HG02943 (cell line): ENCODE results near the gene ATP6V1E1.
"Not testable (repeated sequence)": the region's sequence is repeated elsewhere in the genome, so short reads cannot be mapped to it uniquely, and the experiment has no call there.

Experiments
- ATAC-seq: cut with Tn5 transposase; IDR thresholded peaks from one replicate; pipeline ENCODE4 v1.9.1; 2021; ENCODE audit warnings: mild to moderate bottlenecking, low read depth, moderate library complexity; ENCODE audit not compliant: unreplicated experiment

The ATP6V1E1 gene

DNA sequence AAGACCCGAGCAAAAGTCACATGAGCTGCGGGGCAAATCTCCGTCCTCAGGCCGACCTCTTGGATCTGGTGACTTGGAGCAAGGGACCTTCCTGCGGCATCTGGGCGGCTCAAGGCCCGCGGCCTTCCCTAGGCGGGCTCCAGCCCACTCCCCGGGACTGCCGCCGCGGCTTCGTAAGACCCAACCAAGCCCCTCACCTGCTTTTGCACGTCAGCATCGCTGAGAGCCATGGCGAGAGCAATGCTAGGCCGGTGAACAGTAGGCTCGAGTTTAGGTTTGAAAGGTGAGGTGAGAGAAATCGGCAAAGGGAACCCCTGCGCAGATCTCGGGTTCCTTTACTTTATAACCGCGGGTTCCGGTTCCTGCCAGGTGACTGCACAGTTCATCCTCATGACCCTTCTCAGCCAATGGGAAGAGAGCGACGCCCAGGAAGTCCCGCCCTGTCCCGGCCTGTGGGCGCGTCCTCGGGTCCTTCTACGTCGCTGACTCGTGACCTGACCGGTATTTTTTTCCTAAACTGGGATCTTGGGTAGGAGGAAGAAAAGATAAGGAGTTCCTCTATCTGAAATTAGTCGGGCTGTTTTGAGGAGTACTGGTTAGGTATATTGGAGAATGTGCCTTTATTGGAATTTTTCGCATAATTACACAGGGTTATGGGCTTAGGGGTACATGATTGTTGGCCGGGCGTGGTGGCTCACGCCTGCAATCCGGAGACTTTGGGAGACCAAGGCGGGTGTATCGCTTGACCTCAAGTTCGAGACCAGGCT, at the start of gene ATP6V1E1:
Gene ATP6V1E1 (minus strand): TSS at position 344 of the 767 bp plus-strand sequence. CDS start 114 bp downstream, at position 230.
- ATAC-seq: peak; percentile 98

DNA sequence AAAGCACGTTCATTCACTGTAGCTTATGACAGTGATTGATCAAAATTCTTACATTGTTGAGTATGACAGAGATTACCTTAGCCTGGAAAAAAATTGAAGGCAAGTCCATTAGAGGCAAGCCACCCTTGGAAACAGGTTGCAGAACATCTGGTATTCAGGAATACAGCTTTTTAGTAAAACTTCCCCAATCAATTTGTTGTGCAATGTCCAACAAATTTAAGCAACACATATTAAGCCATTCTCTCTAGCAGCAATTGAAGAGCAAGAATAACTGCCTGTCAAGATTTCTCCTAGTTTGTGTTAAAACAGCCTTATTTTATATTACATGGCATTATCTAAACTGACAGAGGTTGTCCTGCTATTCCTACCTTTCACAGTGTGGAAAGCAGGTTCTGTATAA, 47.0 kb upstream of the ATP6V1E1 start:
- ATAC-seq: no peak

DNA sequence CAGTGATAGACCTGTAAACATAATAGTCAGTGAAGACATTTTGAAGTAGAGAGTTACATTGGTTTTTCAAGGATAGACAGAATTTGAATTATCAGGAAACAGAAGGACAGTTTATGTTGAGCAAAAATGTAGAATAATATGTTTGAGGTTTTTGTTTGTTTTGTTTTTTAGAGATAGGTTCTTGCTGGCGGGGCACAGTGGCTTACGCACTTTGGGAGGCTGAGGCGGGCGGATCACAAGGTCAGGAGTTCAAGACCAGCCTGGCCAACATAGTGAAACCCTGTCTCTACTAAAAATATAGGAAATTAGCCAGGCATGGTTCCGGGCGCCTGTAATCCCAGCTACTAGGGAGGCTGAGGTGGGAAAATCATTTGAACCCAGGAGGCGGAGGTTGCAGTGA, 45.6 kb upstream of the ATP6V1E1 start:
- no peak for ATAC-seq

- no peak for ATAC-seq
Measured at GRCh38 chr22:17672417-17672991, 44.0 kb upstream of the ATP6V1E1 start.

GRCh38 chr22:17671521-17672092, 43.1 kb upstream of the ATP6V1E1 start:
- not testable (repeated sequence) for ATAC-seq

- no peak for ATAC-seq
Measured at GRCh38 chr22:17665854-17666253, 37.3 kb upstream of the ATP6V1E1 start.

- no peak for ATAC-seq
Measured at GRCh38 chr22:17665248-17665647, 36.7 kb upstream of the ATP6V1E1 start.

DNA sequence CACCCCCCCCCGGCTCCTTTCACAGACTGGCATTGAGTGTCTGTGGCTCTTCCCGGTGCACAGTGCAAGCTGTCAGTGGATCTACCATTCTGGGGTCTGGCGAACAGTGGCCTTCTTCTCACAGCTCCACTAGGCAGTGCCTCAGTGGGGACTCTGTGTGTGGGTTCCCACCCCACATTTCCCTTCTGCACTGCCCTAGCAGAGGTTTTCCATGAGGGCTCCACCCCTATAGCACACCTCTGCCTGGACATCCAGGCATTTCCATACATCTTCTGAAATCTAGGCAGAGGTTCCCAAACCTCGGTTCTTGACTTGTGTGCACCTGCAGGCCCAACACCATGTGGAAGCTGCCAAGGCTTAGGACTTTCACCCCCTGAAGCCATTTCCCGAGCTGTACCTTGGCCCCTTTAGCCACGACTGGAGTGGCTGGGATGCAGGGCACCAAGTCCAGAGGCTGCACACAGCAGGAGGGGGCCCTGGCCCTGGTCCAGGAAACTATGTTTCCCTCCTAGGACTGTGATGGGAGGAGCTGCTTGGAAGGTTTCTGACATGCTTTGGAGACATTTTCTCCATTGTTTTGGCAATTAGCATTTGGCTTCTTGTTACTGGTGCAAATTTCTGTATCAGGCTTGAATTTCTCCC, 36.0 kb upstream of the ATP6V1E1 start:
- ATAC-seq: no peak

- no peak for ATAC-seq
Measured at GRCh38 chr22:17656870-17657395, 28.4 kb upstream of the ATP6V1E1 start.

DNA sequence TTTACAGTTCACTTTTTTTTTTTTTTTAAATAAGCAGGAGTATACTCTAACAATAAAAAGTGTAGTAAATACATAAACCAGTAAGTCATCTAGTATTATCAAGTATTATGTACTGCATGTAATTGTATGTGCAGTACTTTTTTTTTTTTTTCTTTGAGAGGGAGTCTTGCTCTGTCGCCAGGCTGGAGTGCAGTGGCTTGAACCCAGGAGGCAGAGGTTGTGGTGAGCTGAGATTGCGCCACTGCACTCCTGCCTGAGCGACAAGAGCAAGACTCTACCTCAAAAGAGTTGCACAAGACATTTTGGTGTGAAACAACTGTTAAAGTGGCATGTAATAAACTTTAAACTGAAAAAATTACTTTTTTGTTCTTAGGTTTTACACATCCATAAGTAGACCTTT, 26.7 kb upstream of the ATP6V1E1 start:
- no peak for ATAC-seq

DNA sequence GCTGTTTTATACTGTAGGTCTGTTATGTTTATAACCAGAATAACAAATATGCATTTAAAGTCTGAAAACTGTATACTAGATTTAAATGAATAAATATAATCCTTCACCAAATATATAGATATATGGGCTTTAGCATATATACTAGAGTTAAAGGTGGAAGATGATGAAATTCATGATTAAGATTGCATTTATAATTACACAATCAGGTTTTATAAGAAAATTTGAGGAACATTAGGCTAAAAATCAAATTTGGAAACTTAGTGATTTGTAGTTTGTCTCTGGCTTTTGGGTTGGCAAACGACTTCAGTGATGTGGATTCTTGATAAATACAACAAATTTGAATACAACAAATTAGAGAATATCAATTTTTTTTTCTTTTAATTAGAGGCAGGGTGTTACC, 20.0 kb upstream of the ATP6V1E1 start:
- ATAC-seq: no peak

- no peak for ATAC-seq
Measured at GRCh38 chr22:17647991-17648390, 19.4 kb upstream of the ATP6V1E1 start.

GRCh38 chr22:17647452-17647851, 18.9 kb upstream of the ATP6V1E1 start:
- ATAC-seq: no peak

GRCh38 chr22:17642357-17642756, 13.8 kb upstream of the ATP6V1E1 start:
- ATAC-seq: not testable (repeated sequence)

DNA sequence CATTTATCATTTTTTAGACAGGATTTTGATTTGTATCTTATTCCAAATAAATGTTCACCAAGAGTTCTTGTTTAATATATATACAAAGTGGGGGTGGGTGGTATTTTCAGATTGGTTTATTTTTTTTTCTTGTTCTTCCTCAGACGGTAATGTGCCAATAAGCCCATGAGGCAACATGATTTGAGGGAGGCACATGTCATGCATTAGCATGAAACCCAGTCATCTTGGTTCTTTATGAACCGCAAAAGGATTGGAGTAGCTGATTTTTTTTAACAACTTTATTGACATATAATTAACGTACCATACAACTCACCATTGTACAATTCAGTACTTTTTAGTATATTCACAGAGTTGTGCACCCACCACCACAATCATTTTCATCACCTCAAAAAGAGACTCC, 12.7 kb upstream of the ATP6V1E1 start:
- no peak for ATAC-seq

- ATAC-seq: no peak
Measured at GRCh38 chr22:17639247-17639741, 10.7 kb upstream of the ATP6V1E1 start.

- peak; percentile 86 for ATAC-seq
Measured at GRCh38 chr22:17638432-17639246, 10.1 kb upstream of the ATP6V1E1 start, which contains the start of gene BCL2L13. Gene BCL2L13 (plus strand): TSS chr22:17638757. CDS start chr22:17655712, 16,955 bp downstream.

DNA sequence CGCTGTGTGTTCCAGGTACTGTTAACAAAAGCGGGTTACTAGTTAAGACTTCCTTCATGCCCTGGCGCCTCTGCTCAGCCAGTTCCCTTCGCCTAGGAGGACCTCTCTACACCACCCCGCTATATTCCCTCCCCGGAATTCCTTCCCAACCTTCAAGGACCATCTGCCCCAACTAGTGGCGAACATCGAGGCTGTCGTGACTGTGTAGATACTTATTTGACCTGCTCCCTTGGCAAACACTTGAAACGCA, 9.6 kb upstream of the ATP6V1E1 start:
- peak; percentile 7 for ATAC-seq

DNA sequence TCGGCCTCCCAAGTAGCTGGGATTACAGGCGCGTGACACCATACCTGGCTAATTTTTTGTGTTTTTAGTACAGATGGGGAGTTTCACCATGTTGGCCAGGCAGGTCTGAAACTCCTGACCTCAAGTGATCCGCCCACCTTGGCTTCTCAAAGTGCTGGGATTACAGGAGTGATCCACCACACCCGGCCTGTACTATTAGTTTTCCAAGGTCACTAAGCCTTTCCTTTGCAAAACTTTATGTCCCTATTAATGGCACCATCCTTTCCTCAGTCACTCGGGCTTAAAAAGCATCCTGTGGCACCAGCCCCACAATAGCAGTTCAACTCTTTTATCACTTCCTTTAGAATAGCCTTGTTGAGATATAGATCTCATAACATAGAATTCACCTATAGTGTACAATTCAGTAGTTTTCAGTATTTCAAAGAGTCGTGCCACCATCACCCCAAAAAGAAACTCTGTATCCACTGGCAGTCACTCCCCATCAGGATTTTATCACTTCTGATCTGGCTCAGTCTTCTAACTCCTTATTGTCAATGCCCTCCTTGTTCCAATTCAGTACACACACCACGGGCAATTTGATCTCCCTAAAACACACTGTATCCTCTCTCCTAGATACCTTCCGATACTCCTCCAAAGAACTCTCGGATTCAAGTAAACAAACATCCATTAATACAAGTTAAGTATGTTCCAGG, 9.1 kb upstream of the ATP6V1E1 start:
- no peak for ATAC-seq

- ATAC-seq: not testable (repeated sequence)
Measured at GRCh38 chr22:17636850-17637249, 8.3 kb upstream of the ATP6V1E1 start.
